Hindlimb muscle (tissue), 1 donor: ENCODE measurements around the gene PHF5A. TPM values are rescaled to one million over a fixed set of nuclear protein-coding genes. Genes with fewer than 3 reads are reported as not detected.
"Not testable (repeated sequence)": the region's sequence is repeated elsewhere in the genome, so short reads cannot be mapped to it uniquely, and the experiment has no call there.

ENCODE experiments used
- DNase-seq: peaks from one replicate; pipeline ENCODE4 v3.0.0-alpha.2; 2013
- polyA plus RNA-seq: library from polyadenylated mRNA; unstranded; fragments of 120-200 nt; gene quantifications from one replicate; pipeline ENCODE4 v1.2.1, GENCODE V29; 2013; ENCODE audit not compliant: insufficient read length

The PHF5A gene
- polyA plus RNA-seq, 1 donor, result 29.4 TPM

- DNase-seq, result peak; percentile 96
Observed at GRCh38 chr22:41446639-41447434, 21.7 kb downstream of the PHF5A start, which contains the start of gene TOB2. Gene TOB2, minus strand, starts transcription at chr22:41446801. Its CDS starts 9,456 bp downstream, at chr22:41437345.

- DNase-seq, result peak; percentile 24
Observed at GRCh38 chr22:41446057-41446501, 22.4 kb downstream of the PHF5A start.

GRCh38 chr22:41445129-41446056, 23.1 kb downstream of the PHF5A start:
- peak; percentile 27 for DNase-seq

GRCh38 chr22:41444360-41445128, 23.9 kb downstream of the PHF5A start:
- peak; percentile 99 for DNase-seq

GRCh38 chr22:41442240-41442792, 26.2 kb downstream of the PHF5A start:
- no peak for DNase-seq

- DNase-seq, result not testable (repeated sequence)
Observed at GRCh38 chr22:41440511-41440910, 28.0 kb downstream of the PHF5A start.

- DNase-seq, result no peak
Observed at GRCh38 chr22:41437198-41437597, 31.3 kb downstream of the PHF5A start.

- no peak for DNase-seq
Observed at GRCh38 chr22:41436322-41437113, 32.0 kb downstream of the PHF5A start.

- no peak for DNase-seq
Observed at GRCh38 chr22:41435560-41435959, 32.9 kb downstream of the PHF5A start.

- DNase-seq, result not testable (repeated sequence)
Observed at GRCh38 chr22:41434361-41435003, 34.0 kb downstream of the PHF5A start.

- DNase-seq, result not testable (repeated sequence)
Observed at GRCh38 chr22:41433480-41433879, 35.0 kb downstream of the PHF5A start.

- no peak for DNase-seq
Observed at GRCh38 chr22:41431656-41432055, 36.8 kb downstream of the PHF5A start.

GRCh38 chr22:41429951-41430332, 38.5 kb downstream of the PHF5A start:
- no peak for DNase-seq

- no peak for DNase-seq
Observed at GRCh38 chr22:41429232-41429950, 39.1 kb downstream of the PHF5A start.

GRCh38 chr22:41425660-41426365, 42.7 kb downstream of the PHF5A start:
- DNase-seq, result no peak

- no peak for DNase-seq
Observed at GRCh38 chr22:41418717-41419116, 49.8 kb downstream of the PHF5A start.

GRCh38 chr22:41417622-41418390, 50.7 kb downstream of the PHF5A start:
- DNase-seq, result peak; percentile 52

- DNase-seq, result no peak
Observed at GRCh38 chr22:41415554-41415953, 52.9 kb downstream of the PHF5A start.
